ENCODE measurements around the gene BBS1.

DNA sequence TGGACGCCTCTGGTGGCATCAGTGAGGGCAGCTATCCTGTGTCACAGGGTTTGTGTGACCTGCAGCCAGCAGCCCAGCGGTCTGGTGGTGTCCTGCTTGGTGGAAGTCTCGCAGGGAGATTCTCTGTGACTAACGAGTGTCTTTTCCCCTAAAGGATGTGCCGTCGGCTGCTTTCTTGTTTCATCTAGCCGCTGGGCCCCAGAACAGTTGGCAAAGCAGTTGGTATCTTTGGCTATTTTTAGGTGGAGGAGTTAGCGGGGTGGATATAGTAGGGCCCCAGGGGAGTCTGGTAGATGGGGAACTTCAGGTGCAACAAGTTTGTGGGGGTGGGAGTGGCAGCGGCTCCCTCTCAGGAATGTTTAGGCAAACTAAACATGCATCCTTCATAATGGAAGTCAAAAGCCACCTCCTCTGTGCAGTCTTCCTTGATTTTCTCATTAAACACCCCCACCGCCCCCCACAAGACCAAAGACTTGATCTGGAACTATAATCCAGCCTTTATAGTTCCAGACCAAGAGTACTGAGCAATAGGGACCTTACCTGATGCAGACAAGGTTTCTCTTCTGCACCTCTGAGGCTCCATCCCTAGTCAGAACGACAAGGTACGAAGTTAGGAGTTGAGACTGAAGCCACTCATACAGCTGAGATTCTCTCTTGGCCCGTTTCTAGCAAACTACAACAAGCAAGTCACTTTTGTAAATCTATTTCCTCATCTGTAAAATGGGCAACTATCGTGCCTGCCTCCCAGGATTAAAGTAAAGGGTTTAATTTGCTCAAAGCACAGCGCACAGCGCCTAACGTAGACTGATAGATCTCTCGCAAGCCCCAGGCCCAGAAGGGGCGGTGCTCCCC lies 44.8 kb upstream of the BBS1 start:
- TF ChIP-seq POLR2A (IDR thresholded peaks at IDR 0.05; ENCODE audit: borderline replicate concordance, extremely low read depth, insufficient read depth, insufficient read length) (no peak), SIN3A (IDR thresholded peaks at IDR 0.05; ENCODE audit: low read depth) (no peak), TCF7L2 (IDR thresholded peaks at IDR 0.05; ENCODE audit: borderline replicate concordance, extremely low read depth, insufficient read depth, insufficient read length) (no peak), POLR2AphosphoS5 (IDR thresholded peaks at IDR 0.05; ENCODE audit: low read depth, low read length) (no peak)
- TF ChIP-seq, protein P1, sequence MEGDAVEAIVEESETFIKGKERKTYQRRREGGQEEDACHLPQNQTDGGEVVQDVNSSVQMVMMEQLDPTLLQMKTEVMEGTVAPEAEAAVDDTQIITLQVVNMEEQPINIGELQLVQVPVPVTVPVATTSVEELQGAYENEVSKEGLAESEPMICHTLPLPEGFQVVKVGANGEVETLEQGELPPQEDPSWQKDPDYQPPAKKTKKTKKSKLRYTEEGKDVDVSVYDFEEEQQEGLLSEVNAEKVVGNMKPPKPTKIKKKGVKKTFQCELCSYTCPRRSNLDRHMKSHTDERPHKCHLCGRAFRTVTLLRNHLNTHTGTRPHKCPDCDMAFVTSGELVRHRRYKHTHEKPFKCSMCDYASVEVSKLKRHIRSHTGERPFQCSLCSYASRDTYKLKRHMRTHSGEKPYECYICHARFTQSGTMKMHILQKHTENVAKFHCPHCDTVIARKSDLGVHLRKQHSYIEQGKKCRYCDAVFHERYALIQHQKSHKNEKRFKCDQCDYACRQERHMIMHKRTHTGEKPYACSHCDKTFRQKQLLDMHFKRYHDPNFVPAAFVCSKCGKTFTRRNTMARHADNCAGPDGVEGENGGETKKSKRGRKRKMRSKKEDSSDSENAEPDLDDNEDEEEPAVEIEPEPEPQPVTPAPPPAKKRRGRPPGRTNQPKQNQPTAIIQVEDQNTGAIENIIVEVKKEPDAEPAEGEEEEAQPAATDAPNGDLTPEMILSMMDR (IDR thresholded peaks at IDR 0.05 in 2 of 3, conservative IDR thresholded peaks at IDR 0.05 in 1 of 3; ENCODE audit: borderline replicate concordance in 1 of 3, insufficient read depth in 1 of 3, low read depth in 2 of 3, low read length in 2 of 3) = no peak
